DMS114 treated with DMSO at 0.1 percent for 48 hours (cell line): ENCODE results near the gene BANF2.

Experiments
- DNase-seq: peaks from one replicate; lab custom pipeline; 2025; ENCODE audit not compliant: unreplicated experiment; lab: John Stamatoyannopoulos, UW

Gene BANF2

GRCh38 chr20:17708675-17709360, 9.1 kb downstream of the BANF2 start:
- no peak for DNase-seq

- no peak for DNase-seq
Measured at GRCh38 chr20:17709361-17710293, 9.9 kb downstream of the BANF2 start.

- no peak for DNase-seq
Measured at GRCh38 chr20:17710379-17711266, 10.9 kb downstream of the BANF2 start.

DNA sequence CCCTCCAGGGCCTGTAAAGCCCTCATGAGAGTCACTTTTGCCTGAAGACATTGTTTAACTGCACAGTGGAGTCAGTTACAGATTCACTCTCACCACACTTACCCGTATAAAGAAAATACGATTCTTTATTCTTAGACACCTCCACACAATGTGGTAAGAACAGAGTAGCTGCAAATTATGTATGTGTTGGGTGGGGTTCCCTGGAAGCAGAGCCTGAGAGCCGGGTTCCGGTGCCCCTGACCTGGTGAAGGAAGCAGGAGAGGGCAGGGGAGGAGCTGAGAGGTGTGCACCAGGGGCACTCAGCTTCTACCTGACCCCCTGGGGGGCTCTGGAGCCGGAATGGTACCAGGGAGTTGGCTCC, 11.5 kb downstream of the BANF2 start:
- no peak for DNase-seq

GRCh38 chr20:17712201-17712600, 12.4 kb downstream of the BANF2 start:
- DNase-seq: no peak

DNA sequence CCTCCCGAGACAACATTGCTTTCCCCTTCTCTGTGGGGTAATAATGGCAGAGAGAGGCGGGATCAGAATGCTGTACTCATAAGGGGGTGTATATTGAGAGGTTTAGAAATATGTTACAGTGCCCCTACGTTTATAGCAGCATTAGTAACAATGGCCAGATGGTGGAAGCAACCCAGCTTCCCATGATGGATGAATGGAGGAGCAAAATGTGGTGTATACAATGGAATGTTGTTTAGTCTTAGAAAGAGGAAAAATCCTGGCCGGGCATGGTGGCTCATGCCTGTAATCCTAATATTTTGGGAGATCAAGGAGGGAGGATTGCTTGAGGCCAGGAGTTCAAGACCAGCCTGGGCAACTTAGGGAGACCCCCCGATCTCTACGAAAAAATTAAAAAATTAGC, 12.9 kb downstream of the BANF2 start:
- DNase-seq: no peak

DNA sequence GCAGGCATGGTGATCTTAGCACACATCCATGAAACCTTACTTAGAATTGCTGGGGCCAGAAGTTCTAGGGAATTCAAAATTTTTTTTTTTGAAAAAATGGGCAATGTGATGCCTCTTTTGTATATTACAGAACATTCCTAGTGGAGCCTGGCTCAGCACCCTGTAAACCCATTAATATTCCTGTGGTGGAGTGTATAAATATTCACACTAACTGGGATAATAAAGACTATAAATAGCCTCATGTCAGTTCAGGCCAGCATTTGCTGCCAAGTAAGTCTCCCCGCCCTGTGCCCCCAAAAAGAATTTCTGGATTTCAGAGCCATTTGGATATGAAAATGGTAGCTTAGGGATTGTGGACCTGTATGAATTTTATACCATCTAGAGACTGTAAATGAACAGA, 14.8 kb downstream of the BANF2 start:
- DNase-seq: no peak

GRCh38 chr20:17715075-17715474, 15.3 kb downstream of the BANF2 start:
- no peak for DNase-seq

DNA sequence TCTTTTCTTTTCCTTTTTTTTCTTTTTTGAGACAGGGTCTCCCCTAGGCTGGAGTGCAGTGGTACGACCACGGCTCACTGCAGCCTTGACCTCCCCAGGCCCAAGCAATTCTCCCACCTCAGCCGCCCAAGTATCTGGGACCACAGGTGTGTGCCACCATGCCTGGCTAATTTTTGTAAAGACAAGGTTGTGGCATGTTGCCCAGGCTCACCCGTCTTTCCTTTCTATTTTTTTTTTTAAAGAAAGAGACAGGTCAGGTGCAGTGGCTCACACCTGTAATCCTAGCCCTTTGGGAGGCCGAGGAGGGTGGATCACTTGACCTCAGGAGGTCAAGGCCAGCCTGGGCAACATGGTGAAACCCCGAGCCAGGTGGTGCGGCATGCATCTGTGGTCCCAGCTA, 16.6 kb downstream of the BANF2 start:
- DNase-seq: no peak

DNA sequence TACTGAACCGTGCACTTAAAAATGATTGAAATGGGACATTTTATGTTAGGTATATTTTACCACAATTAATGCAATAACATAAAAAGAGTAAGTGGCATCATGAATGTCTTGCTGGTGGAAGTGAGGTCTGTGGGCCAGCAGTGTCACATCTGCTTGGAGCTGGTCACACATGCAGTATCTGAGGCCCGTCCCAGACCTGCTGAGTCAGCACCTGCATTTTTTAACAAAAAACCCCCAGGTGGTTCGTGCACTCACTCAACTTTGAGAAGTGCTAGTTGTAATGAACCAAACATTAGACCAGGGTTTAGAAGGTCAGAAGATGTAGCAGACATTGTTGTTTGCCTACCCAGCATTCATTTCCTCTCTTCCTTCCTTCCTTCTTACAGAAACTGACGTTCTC, 21.0 kb downstream of the BANF2 start:
- no peak for DNase-seq

DNA sequence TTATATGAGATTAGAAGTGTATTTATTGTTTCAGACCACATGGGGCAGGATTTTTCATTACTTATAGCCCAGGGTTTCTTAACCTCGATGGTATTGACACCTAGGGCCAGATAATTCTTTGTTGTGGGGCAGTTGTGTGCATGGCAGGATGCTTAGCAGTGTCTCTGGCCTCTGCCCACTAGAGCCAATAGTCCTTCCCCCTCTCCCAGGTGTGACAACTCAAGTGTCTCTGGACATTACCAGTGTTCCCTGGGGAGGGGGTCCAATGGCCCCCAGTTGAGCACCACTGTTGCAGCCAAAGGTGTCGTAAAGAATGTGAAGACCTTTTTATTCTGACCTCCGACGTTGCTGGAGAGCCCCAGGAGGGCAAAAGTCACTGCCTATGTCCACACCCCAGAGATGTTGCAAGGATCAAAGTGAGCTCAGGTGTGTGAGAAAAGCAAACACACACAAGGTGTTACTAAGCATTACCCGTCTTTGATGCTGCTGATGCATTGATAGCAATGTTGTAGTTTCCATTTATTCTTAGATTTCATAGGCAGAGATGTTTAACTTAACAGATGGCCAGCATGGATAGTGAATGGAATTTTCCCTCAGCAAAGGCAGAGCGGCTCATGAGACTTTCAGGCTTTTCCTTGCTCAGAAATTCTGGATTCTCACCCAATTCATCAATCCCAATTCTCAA, 22.2 kb downstream of the BANF2 start:
- DNase-seq: no peak

GRCh38 chr20:17722493-17723300, 22.9 kb downstream of the BANF2 start:
- no peak for DNase-seq

- no peak for DNase-seq
Measured at GRCh38 chr20:17723301-17723691, 23.5 kb downstream of the BANF2 start.

- no peak for DNase-seq
Measured at GRCh38 chr20:17725094-17725835, 25.5 kb downstream of the BANF2 start.

GRCh38 chr20:17726902-17727301, 27.1 kb downstream of the BANF2 start:
- no peak for DNase-seq

DNA sequence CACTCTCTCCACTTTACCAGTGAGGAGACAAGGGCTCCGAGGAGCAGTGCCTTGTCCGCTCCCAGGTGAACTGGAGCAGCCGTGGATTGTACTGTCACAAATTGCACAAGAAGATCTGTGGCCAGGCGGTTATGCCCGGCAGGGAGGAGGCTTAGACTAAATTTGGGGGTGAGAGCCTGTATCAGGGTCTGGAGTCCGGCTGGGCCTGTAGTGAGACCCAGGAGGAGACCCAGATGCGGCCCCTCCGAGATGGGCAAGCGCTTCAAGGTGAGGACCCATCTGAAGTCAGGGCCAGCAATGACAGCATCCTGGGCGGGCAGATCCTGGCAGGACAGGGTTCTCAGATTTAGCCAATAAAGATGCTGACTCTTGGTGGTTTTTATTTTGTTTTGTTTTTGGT, 27.6 kb downstream of the BANF2 start:
- DNase-seq: no peak

DNA sequence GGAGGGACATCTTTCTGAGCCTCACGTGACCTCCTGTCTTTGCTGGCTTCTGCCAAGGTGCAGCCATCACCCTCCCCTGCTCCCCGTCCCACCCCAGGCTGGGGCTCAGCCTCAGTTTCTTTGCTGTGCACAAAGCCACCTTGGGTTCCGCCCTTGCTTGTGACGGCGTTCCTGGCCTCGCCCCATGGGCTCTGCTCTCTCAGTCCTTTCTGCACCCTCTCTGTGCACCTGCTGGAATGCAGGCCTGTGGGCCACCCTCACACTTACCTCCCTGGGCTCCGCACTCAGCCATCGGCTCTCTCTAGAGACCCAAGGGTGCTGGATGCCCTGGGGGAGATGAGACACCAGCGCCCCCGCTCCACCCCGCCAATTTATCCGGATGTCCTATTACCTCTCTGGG, 28.3 kb downstream of the BANF2 start:
- no peak for DNase-seq

DNA sequence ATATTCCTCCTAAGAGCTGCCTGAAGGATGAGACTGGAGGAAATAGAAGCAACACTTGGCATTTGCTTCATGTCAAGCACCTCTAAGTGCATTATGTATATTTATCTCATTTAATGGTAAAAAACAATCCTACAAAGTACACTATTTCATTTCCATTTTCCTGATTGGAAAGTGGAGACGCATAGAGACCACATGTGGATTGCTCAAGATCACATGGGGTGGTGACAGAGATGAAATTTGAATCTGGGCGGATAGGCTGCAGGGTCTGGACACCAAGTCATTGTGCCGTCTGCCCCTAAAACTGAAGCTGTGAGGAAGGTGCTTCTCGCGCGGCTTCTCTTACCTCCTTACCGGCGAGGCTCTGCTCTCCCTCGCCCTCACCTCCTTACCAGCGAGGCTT, 30.3 kb downstream of the BANF2 start:
- no peak for DNase-seq

- no peak for DNase-seq
Measured at GRCh38 chr20:17731233-17731632, 31.5 kb downstream of the BANF2 start.
